EH (cell line): ENCODE results near the gene ELAVL1.

Source experiments
- DNase-seq: peaks from one replicate; pipeline ENCODE4 v3.0.0-alpha.2; 2015; ENCODE audit warnings: low read depth

The ELAVL1 gene

GRCh38 chr19:7985481-7985911 is 19.9 kb downstream of the ELAVL1 start:
- no peak for DNase-seq

GRCh38 chr19:7983995-7984837 is 21.2 kb downstream of the ELAVL1 start:
- DNase-seq = no peak

- no peak for DNase-seq
Observed at GRCh38 chr19:7983286-7983950, 22.0 kb downstream of the ELAVL1 start.

GRCh38 chr19:7982651-7983099 is 22.8 kb downstream of the ELAVL1 start:
- DNase-seq = no peak

GRCh38 chr19:7982103-7982502 is 23.3 kb downstream of the ELAVL1 start:
- DNase-seq = no peak

- DNase-seq = no peak
Observed at GRCh38 chr19:7981661-7982060, 23.8 kb downstream of the ELAVL1 start.

GRCh38 chr19:7981199-7981598 is 24.2 kb downstream of the ELAVL1 start:
- DNase-seq = no peak

GRCh38 chr19:7980635-7981121 is 24.8 kb downstream of the ELAVL1 start:
- DNase-seq = no peak

- no peak for DNase-seq
Observed at GRCh38 chr19:7980168-7980567, 25.3 kb downstream of the ELAVL1 start.

- no peak for DNase-seq
Observed at GRCh38 chr19:7979559-7979958, 25.9 kb downstream of the ELAVL1 start.

GRCh38 chr19:7979011-7979410 is 26.4 kb downstream of the ELAVL1 start:
- no peak for DNase-seq

GRCh38 chr19:7978179-7978825 is 27.1 kb downstream of the ELAVL1 start:
- peak; percentile 15 for DNase-seq

GRCh38 chr19:7977723-7978040 is 27.8 kb downstream of the ELAVL1 start:
- no peak for DNase-seq

- DNase-seq = no peak
Observed at GRCh38 chr19:7977021-7977722, 28.3 kb downstream of the ELAVL1 start.

GRCh38 chr19:7976461-7976860 is 29.0 kb downstream of the ELAVL1 start:
- DNase-seq = no peak

- no peak for DNase-seq
Observed at GRCh38 chr19:7975037-7975436, 30.4 kb downstream of the ELAVL1 start.

GRCh38 chr19:7973883-7974282 is 31.6 kb downstream of the ELAVL1 start:
- no peak for DNase-seq

- DNase-seq = no peak
Observed at GRCh38 chr19:7971553-7972520, 33.6 kb downstream of the ELAVL1 start.

GRCh38 chr19:7970716-7971448 is 34.6 kb downstream of the ELAVL1 start:
- DNase-seq = peak; percentile 52

- no peak for DNase-seq
Observed at GRCh38 chr19:7969555-7969939, 35.9 kb downstream of the ELAVL1 start.
